ENCODE data around the gene NOX3. TPM values are rescaled to one million over a fixed set of nuclear protein-coding genes. Genes with fewer than 3 reads are reported as not detected.

Gene NOX3
- total RNA-seq, 1 donor from 2014 or later: not detected

DNA sequence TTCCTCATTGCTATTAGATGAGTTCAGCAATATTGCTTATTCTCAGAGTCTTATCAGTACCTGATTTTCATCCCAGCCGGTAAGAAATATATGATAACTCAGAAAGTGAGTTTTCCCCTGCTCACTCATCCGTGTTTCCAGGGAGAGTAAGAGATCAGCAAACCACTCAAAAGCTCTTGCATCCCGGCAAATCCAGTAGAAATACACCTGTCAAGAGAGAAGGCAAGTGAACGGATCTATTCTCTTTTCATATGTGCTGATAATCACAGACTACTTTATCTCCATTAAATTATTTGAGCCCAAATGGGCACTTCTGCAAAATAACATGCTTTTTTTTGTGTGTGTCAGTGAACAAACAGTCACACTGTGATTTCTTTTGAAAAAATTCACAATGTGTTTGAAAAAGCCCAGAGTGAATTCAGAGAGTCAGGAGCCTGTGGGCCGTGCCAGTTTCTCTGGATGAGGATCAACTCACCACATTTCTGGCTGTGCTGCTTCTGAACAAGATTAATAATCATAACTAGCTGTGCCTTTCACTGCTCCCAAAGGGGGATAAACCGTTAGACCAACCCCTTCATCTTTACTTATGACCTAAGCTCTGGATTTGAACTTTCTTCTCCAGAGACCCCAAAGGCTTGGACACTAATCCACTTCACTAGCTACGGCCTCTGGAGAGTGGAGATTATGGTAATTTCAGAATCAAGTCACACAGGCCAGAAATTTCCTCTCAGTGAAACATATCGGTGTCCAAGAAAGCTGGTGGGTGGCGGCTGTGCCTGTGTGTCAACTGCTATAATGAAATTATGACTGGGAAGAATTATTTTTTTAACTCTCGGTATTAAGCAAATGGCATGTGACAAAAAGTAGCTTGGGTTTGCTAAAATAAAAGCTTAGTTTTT lies 44.2 kb downstream of the NOX3 start:
- DNase-seq (no peak), ATAC-seq (no peak)
- intact Hi-C loops (cut with micrococcal nuclease): no loop called here

DNA sequence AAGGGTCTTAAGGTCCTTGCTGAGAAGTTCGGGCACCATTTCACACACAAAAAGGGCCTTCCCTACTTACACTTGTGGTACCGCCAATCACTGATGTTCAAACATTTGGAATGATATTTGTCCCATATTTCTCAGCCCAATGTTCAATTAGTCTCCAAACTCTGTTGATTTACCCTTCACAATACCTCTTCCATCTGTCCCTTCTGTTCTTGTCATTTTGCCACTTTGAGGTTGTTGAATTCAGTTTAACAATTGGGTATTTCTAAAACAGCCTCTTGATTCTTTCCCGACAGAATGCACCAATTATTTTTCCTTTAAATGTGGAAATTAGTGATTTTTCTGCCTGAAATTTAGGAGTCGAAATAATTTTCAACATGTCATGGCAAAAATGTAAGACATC lies 46.2 kb downstream of the NOX3 start:
- intact Hi-C loops (cut with micrococcal nuclease): loop anchor here (5.0 kb wide), 1 partner anchor 67 kb away; no protein-coding TSS in a partner anchor
- ATAC-seq: no peak
- no peak for DNase-seq

DNA sequence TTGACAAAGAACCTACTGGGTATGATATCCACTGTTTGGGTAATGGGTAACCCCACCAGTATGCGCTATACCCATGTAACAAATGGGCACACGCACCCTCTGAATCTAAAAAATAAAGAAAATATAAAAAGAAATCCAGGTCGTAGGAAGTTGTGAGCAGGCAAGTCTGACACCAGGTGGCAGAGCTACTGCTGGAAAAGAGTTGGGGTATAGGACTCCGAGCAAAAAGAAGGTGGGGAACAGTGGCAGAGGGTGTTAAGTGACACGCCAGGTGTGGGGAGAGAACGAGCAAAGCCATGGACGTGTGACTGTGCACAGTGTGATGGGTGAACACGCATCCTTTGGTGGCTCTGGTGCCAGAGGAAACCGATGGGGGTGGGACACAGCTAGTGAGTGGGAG lies 46.7 kb downstream of the NOX3 start:
- no peak for ATAC-seq
- no peak for DNase-seq
- intact Hi-C loops (cut with micrococcal nuclease): loop anchor here (5.0 kb wide), 1 partner anchor 67 kb away; no protein-coding TSS in a partner anchor

DNA sequence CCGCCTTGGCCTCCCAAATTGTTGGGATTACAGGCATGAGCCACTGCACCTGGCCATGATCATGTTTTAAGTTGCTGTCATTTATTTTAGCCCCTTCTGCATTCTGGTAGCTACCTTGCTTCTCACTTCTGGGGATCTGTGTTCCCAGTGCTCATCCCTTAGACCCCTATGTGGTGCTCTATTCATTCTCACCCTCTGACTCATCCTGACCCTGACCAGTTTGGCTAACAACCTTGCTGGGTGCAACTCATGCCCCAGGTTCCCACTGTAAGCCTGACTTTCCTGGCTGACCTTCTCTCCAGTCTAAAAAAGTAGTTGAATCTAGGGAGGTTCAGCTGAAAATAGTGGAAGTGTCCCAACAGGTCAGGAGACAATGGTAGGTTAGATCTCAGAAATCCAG lies 47.4 kb downstream of the NOX3 start:
- intact Hi-C loops (cut with micrococcal nuclease): loop anchor here (5.0 kb wide), 1 partner anchor 66 kb away; no protein-coding TSS in a partner anchor
- ATAC-seq: no peak
- DNase-seq: no peak

DNA sequence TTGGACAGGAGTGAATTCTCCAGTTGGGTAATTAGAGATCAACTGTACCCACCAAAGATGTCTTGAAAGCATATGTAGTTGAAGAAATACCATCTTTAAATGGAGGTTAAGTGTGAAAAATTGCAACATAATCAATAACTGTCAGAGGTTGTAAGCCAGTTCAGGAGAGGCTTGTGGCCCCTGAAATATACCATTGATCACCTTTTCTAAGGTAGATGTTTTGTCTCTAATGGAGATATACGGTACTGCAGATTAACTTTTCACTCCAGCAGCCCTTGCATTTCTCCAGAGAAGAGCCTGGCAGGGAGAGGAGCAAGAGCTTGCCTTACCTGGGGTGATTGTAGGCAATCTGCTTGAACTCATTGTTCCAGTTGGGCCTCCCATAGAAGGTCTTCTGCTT lies 48.8 kb downstream of the NOX3 start:
- intact Hi-C loops (cut with micrococcal nuclease): loop anchor here (5.0 kb wide), 1 partner anchor 64 kb away; no protein-coding TSS in a partner anchor
- ATAC-seq (no peak), DNase-seq (no peak)

DNA sequence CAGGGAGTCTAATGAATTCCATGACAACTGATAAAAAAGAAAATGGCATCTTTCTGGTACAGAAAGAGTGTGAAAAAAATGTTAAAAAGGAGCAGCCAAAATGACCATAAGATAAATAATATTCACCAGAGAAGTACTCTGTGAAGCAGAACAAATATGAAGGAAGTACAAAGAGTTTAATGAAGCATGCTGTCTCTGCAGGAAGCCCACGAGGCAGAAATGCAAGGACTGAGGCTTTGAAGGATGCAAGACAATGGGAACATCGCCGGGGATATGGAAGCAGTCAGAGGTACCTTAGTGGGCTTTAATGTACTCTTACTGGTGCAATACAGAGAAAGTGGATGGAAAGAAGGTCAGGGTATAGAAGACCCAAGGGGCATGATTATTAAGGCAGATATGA lies 50.7 kb downstream of the NOX3 start:
- intact Hi-C loops (cut with micrococcal nuclease): loop anchor here (5.0 kb wide), 1 partner anchor 63 kb away; no protein-coding TSS in a partner anchor
- DNase-seq (no peak), ATAC-seq (no peak)

DNA sequence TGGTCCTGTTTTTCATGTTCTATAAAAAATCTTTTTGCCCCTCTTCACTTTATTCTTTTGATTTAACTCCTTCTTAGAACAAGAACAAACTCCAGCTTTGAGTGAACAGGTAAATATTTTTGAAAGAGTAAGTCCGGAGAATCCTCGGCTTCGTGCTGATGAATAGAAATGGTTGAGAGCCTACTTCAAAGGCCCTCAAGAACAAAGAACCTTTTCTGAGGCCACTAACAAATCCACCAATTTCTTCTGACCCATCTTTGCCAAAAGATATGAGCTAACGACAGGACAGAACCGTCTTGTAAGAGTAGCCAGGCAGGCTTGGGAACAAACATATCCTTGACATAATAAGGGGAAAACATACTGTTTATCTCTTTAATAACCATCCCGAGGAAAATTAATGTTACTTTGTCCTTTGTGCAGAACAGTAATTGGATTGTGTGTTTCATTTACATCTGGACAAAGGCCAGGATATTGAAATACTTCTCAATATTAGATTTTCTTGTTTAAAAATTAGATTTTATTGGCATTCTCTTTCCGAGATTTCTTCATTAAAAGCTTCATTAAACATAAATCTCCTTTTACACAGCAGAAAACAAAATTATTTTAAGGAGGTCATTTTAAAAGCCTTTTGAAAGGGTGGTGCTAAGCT lies 52.9 kb downstream of the NOX3 start:
- intact Hi-C loops (cut with micrococcal nuclease): no loop called here
- no peak for ATAC-seq

DNA sequence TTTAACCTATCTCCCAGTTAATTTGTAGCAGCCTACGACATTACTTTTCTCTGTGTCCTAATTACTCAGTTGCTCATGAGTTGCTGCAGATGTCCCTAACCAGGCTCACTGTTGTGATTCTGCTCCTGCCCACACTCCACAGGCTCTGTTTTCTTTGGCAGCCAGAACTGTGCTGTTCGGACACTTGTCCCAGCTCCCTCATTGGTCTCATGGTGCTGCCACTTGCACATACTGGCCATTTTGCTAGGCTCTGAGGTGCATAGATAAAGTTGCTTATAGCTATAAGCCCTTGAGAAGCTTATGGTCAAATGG lies 55.0 kb downstream of the NOX3 start:
- DNase-seq (no peak), ATAC-seq (no peak)
- intact Hi-C loops (cut with micrococcal nuclease): no loop called here

More for the DNA sequence above, 52.9 kb downstream of the NOX3 start:
- no peak for DNase-seq

DNA sequence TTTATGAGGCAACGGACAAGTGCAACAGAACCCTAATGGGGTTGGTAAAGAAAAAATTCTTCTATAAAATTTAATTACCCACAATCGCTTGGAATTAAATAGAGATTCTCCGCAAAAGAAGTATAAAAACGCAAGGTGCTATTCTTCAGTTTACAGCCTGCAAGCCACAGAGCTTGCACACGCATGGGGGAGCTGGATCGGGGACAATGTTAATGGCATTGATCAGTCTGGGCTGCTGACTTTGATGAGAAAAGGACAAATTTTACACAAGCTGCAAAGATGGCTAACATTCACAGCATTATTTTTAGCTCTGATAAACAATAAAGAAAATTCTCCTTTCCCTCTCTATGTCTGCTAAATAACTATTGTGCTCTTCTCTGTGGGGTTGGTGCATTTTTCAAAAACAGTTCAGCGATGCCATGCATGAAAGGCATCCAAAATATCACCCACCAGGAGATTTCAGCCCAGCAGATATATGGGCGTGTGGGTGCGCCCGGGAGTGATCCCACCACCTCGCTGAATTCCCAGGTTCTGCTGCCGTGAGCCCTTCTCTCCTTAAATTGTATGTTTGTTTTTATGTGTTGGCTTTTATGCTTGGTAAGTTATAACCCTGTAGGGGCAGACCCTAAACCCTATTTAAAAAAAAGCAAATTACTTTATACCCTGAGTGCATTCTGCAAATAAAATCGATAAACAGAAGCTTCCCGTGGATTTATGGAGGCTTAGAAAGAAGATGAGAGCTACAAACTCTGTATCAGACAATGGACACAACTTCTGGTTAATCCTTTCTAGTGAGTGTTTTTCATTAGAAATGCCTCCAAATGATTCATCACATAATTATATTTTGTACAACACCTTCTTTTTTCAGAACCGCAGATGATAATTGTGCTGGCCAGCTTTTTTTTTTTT lies 55.6 kb downstream of the NOX3 start:
- intact Hi-C loops (cut with micrococcal nuclease): no loop called here
- ATAC-seq (no peak), DNase-seq (no peak)

DNA sequence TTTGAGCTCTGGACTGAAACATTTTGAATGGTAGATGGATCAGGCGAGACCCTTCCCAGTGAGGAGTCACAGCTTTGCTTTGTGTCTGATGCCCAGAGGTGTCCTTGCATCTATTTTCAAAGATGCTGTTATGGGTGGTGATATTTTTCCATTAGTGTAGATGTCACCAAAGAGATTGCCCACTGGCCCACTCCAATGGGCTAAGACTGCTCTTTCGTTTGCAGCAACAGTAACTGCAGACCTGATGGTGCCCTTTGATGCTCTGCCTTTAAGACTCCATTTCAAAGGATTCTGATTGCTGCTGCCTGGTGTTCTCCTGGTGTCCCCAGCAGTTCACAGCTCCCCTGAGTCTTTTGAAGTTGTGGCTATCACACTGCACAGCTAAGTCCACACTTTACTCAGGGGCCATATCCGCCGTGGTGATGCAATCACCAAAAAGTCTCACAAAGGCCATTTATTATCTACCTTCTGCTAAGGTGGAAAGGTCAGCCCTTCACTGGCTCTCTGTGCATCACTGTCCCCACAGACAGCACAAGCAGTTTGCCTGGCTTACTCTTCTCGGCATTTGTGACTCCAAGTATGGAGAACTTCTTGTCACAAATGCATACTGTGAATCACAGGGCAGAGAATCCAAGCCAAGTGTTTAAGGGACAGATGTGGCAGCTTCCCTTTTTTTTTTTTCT lies 56.4 kb downstream of the NOX3 start:
- DNase-seq (no peak), ATAC-seq (no peak)
- intact Hi-C loops (cut with micrococcal nuclease): no loop called here

DNA sequence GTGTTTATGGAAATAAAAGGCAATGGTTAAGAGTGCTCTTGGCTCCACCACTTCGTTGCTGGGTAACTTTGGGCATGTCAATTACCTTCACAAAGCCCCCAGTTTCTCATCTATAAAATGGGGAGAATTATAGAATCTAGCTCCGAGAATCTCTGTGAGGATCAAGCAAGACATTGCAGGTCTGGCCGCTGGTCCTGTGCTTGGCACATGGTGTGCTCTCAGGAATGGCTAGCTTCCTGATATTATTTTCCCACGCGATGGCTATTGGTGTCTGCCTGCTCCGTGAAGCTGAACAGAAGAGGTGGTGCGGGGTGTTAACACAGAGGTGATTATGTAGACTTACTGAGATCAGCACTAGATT lies 57.0 kb downstream of the NOX3 start:
- DNase-seq: no peak
- intact Hi-C loops (cut with micrococcal nuclease): no loop called here
- no peak for ATAC-seq

DNA sequence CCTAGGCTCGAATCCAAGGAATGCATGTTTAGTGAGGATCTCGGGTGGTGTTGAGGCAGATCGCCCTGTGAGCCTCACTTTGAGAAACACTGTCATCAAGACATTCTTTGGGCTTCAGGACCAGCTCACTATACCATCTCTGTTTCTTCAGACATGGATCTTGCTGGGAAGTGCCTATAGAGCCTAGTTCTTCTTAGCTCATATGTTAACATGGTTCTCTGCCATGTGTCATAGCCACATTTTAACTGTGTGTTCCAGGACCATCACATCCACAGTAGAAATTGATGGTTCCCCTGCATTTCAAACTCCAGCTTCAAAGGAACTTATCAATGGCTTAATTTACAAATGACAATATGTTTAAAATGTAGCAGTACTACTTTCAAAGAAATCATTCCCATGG lies 57.4 kb downstream of the NOX3 start:
- intact Hi-C loops (cut with micrococcal nuclease): no loop called here
- DNase-seq (no peak), ATAC-seq (no peak)

DNA sequence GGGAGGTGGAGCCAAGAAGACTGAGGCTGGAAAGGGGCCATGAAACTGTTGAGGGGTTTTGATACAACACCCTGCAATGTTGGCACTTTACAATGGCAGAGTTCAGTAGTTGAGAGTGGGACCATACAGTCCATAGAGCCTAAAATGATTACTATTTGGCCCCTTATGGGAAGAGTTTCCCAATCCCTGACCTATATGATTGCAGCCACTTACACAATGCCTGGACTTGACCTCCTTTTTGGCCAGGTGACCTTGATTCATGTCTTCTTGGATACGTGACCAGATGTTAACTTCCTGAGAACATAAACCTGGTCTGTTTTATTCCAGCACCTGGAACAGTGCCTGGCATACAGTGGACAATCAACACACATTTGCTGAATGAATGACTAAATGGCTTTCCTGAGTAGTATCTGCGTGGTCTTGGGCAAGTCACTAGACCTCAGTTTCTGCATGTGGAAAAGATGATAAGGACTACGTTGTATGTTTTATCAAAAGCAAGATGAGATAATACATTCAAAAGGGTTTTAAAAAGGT lies 58.4 kb downstream of the NOX3 start:
- no peak for DNase-seq
- no peak for ATAC-seq
- intact Hi-C loops (cut with micrococcal nuclease): no loop called here

DNA sequence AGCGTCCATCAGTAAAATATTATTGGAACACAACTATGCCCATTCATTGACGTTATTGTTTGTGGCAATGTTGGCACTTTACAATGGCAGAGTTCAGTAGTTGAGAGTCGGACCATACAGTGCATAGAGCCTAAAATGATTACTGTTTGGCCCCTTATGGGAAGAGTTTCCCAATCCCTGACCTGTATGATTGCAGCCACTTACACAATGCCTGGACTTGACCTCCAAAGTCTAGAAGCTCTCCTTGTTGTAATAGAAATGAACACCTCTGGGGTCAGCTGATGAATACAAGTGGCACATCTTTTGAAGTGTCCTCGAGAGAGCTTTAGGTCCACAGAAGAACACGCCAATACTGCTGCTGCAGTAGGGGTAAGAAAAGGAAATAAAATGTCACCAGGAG lies 59.0 kb downstream of the NOX3 start:
- no peak for ATAC-seq
- intact Hi-C loops (cut with micrococcal nuclease): no loop called here

DNA sequence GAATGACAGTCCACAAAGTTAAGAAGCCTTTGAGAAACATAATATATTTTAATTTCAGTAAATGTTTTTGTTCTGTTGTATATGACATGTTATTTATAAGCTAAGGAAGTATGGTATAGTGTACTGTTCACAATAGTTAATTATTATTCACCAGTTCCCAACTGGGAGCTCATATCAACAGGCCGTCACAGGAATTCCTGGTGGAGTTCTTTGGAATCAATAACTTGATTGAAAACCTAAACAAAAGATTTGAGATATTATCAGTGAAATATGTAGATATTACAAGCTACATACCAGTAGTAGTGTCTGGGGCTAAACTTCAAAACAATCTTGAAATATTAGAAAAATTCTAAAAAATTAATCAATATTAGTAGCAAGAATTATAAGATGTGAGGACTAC lies 60.3 kb downstream of the NOX3 start:
- ATAC-seq: no peak
- no peak for DNase-seq
- intact Hi-C loops (cut with micrococcal nuclease): no loop called here

More for the DNA sequence above, 59.0 kb downstream of the NOX3 start:
- DNase-seq: no peak

DNA sequence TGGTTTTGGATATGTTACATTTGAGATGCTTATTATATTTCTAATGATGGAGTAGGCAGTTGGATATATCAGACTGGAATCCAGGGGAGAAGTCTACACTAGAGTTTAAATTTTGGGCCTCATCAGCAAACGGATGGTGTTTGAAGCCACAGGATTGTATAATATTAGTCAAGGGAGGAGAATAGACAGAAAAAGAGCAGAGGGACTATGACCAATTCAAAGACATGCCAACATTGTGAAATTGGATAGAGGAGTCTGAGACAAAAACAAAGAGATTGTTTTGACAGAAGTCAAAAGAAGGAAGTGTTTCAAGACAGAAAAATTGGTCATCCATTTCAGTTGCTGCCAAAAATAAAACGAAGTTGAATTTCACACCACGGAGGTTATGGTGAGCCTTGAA lies 66.5 kb downstream of the NOX3 start:
- intact Hi-C loops (cut with micrococcal nuclease): no loop called here
- no peak for ATAC-seq
- DNase-seq: no peak

DNA sequence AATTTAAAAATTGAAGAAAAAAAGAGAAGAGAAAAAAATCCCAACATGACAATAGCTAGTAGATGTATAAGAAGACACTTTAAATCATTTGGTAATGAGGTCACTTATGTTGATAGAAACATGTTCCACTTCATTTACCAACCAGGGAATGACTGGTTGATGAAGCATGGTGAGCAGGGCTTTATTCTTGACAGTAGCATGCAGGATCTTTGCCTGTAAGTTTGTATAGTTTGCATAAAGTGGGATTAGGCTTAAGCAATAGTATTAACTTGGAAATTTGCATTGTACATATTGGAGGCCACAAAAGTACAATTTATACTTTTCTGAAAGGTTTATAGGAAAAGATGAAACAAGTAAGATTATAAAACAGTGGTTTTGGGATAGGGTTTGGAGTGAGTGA lies 67.0 kb downstream of the NOX3 start:
- no peak for ATAC-seq
- DNase-seq: no peak
- intact Hi-C loops (cut with micrococcal nuclease): no loop called here

DNA sequence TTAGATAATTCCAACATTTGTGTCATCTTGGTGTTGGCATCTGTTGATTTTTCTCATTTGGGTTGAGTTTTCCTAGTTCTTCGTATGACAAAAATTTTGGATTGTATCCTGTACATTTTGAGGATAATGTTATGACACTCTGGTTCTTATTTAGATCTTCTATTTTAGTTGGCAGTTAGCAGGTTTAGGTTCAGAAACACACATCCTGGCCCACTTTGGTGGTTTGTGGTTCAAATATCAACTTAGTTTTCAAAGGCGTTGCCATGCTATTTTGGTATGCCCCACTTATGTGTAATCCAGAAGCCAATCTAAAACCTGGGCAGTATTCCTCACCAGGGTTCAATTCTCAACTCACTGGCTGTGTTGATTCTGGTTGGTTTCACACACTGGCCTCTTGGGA lies 68.2 kb downstream of the NOX3 start:
- ATAC-seq (no peak), DNase-seq (no peak)
- intact Hi-C loops (cut with micrococcal nuclease): no loop called here

Measured in left ventricle myocardium superior (tissue), 1 donor.